SJSA1 (cell line): ENCODE data around the gene HOXD13. TPM values are rescaled to one million over a fixed set of nuclear protein-coding genes. Genes with fewer than 3 reads are reported as not detected.
A peak's percentile ranks its signal among the peaks of the same experiment; 100 is the strongest.

Experiments
- DNase-seq, 2 experiments: peaks; one replicate each; pipeline ENCODE4 v3.0.0-alpha.2; 2015 to 2020; ENCODE audit warnings: low spot score in 2 of 2, low read depth in 1 of 2
- H3K27ac ChIP-seq: fragments of 250-450 bp; sonication (Bioruptor Pico); 2 replicates; pipeline ENCODE4 v1.5.1; 2020; ENCODE audit warnings: mild to moderate bottlenecking, moderate library complexity
- H3K27me3 ChIP-seq: fragments of 250-450 bp; sonication (Bioruptor Pico); replicated peaks from 2 replicates; pipeline ENCODE4 v1.5.1; 2020; ENCODE audit warnings: mild to moderate bottlenecking, moderate library complexity
- H3K36me3 ChIP-seq: fragments of 250-450 bp; sonication (Bioruptor Pico); 2 replicates; pipeline ENCODE4 v1.5.1; 2020; ENCODE audit warnings: mild to moderate bottlenecking
- H3K4me1 ChIP-seq: fragments of 250-450 bp; sonication (Bioruptor Pico); replicated peaks from 2 replicates; pipeline ENCODE4 v1.6.1; 2021; ENCODE audit warnings: mild to moderate bottlenecking
- H3K4me3 ChIP-seq: fragments of 250-450 bp; sonication (Bioruptor Pico); 2 replicates; pipeline ENCODE4 v1.5.1; 2020; ENCODE audit warnings: mild to moderate bottlenecking
- H3K9me3 ChIP-seq: fragments of 250-450 bp; sonication (Bioruptor Pico); replicated peaks from 2 replicates; pipeline ENCODE4 v1.5.1; 2020; ENCODE audit warnings: mild to moderate bottlenecking
- total RNA-seq: library from RNA; depleted of rRNA; stranded (reverse); fragments of >200 nt; shearing (Covaris generic); gene quantifications from 2 replicates; pipeline ENCODE4 v1.2.3, GENCODE V29; 2014

The HOXD13 gene
- total RNA-seq, 1 experiment from 2014 or later, result 0.50 TPM

DNA sequence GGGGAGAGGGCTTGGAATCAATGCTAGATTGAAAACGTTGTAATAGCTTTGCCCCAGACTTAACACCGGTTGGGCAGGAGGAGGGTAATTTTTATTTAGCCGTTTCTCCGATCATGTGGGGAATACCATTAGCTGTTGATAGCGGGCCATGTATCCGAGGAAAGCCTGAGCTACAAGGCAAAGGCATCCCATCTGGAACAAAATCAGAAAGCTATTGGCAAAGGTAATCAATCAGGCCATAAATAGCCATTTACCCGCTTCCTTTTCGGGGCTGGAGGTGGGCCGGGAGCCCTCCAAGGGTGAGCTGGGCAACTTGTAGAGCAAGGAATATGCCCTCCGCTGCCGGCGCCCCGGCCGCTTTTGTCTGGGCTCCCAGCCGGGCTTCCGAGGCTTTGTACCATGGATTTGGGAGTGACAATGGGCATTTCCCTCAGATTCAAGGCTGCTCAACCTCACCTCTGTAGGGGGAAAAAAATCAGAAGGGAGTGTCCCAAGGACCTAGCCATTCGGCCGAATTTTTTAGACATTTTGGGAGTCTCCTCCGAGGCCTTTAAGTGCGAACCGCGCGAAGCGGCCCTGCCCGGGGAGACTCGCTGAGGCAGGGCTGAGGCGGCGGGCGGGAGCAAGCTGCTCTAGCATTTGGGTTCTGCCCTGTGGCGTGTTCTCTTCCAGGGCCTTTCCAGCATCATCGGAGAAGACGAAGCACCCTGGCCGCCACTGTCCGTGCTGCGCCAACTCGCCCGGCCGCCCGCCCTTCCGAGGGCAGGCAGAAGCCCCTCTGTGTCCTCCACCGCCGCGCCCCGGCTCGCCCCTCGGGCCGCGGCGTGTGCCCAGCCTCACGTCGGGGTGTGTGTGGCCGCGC, 28.9 kb downstream of the HOXD13 start:
- Histone ChIP-seq H3K27me3 (peaks cover 34% of the 10 kb centered on the region), H3K4me1 (peaks cover 10% of the 10 kb centered on the region), H3K9me3 (no peaks in the 10 kb centered on the region), H3K36me3 (no peaks in the 10 kb centered on the region), H3K4me3 (peak overlapping the region; percentile 49), H3K27ac (no peak overlapping the region)
- no peak for DNase-seq

DNA sequence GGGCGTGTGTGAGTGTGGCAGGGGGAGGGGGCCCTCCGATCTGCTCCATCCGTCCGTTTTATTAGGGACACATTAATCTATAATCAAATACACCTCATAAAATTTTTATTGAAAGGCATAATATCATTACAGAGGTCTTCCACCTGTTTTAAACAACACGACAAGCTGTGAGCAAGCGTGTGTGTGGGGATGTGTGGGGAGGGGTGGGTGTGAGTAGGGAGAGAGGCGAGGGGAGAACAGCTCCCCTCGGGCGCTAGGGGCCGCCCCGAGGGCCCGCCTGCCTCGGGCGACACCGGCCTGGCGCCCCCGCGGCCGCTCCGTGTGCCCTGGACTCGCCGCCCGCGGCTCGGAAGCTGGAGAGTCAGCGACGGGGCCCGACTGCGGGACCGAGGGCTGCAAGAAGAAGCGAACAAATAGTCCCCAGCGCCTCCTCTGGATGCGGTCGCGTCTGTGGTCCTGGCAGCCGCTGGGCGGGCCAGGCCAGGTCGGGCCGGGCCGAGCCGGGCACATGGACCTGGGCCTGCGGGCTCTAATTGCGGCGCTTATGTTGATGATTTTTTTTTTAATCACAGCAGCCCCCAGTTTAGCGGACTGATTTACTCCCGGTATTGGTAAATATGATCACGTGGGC, 29.6 kb downstream of the HOXD13 start:
- Histone ChIP-seq H3K4me1 (peaks cover 10% of the 10 kb centered on the region), H3K4me3 (peak overlapping the region; percentile 49), H3K36me3 (no peaks in the 10 kb centered on the region), H3K9me3 (no peaks in the 10 kb centered on the region), H3K27me3 (peaks cover 27% of the 10 kb centered on the region), H3K27ac (no peak overlapping the region)
- DNase-seq, result peak in 1 of 2 experiments; percentile 87

DNA sequence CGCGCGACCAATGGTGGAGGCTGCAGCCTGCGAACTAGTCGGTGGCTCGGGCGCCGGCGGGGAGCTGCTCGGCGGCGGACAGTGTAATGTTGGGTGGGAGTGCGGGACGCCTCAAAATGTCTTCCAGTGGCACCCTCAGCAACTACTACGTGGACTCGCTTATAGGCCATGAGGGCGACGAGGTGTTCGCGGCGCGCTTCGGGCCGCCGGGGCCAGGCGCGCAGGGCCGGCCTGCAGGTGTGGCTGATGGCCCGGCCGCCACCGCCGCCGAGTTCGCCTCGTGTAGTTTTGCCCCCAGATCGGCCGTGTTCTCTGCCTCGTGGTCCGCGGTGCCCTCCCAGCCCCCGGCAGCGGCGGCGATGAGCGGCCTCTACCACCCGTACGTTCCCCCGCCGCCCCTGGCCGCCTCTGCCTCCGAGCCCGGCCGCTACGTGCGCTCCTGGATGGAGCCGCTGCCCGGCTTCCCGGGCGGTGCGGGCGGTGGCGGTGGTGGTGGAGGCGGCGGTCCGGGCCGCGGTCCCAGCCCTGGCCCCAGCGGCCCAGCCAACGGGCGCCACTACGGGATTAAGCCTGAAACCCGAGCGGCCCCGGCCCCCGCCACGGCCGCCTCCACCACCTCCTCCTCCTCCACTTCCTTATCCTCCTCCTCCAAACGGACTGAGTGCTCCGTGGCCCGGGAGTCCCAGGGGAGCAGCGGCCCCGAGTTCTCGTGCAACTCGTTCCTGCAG, 30.3 kb downstream of the HOXD13 start, which contains the start of gene HOXD9:
HOXD9 (plus strand) TSS at position 37 of the 728 bp plus-strand sequence; CDS start at position 87, 50 bp downstream.
- H3K36me3 ChIP-seq, result no peaks in the 10 kb centered on the region
- peaks cover 20% of the 10 kb centered on the region for H3K27me3 ChIP-seq
- DNase-seq, result peak in 1 of 2 experiments; percentile 76
- peaks cover 10% of the 10 kb centered on the region for H3K4me1 ChIP-seq
- H3K9me3 ChIP-seq, result no peaks in the 10 kb centered on the region
- H3K4me3 ChIP-seq, result peak within 1 kb of the TSS; percentile 49
- H3K27ac ChIP-seq, result no peak within 1 kb of the TSS

DNA sequence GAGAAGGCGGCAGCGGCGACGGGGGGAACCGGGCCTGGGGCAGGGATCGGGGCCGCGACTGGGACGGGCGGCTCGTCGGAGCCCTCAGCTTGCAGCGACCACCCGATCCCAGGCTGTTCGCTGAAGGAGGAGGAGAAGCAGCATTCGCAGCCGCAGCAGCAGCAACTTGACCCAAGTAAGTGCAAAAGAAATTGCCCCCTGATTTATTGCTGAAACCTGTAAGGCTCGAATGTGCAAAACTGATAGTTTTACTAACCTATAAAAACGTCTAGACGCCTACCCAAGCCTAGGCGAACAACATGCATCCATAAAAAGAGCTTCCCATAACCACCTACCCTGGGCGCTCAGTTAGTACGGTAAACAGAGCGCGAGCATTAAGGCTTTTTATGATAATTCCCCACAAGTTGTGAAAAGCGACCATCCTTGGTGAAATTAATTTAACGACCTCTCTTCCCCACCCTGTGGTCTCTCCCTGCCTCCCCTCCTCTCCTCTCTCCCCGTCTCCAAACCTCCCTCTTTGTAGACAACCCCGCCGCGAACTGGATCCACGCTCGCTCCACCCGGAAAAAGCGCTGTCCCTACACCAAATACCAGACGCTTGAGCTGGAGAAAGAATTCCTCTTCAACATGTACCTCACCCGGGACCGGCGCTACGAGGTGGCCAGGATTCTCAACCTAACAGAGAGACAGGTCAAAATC, 31.0 kb downstream of the HOXD13 start:
- Histone ChIP-seq H3K27me3 (peaks cover 16% of the 10 kb centered on the region; the same call in 1 of the 2 replicates), H3K27ac (no peak overlapping the region), H3K4me1 (peaks cover 10% of the 10 kb centered on the region), H3K36me3 (no peaks in the 10 kb centered on the region), H3K4me3 (peak overlapping the region; percentile 49), H3K9me3 (no peaks in the 10 kb centered on the region)
- no peak for DNase-seq

DNA sequence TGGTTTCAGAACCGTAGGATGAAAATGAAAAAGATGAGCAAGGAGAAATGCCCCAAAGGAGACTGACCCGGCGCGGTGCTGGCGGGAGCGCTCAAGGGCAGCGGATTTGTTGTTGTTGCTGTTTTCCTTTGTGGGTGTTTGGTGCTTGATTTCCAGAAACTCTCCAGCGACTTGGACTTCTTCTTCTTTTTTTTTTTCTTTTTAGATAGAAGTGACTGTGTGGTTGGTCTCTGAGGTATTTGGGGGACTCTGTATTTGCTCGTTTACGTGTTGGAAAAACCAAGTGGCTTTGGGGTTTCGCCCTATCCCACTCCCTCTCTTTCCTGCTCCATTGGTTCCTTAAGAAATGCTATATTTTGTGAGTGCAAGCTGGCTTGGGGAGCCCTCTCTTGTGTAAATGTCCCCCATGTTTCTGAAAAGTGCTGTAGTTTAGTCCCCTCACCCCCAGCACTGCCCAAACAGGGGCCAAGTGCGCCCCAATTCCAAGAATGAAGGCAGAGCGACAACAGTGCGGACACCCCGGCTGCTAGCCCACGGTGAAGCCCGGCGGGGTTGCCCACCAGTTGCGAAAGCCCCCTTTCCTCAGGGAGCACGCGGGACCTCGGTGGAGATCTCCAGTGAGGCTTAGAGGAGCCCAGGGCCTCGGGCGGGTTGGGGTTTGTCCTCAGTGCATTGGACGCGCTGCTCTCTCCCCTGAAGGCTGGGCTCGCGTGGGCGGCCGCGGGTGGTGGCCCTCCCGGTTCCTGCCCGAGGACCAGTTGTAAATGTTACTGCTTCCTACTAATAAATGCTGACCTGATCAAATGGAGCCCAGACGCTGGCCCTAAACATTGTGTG, 31.8 kb downstream of the HOXD13 start:
- H3K36me3 ChIP-seq, result no peaks in the 10 kb centered on the region
- no peaks in the 10 kb centered on the region for H3K9me3 ChIP-seq
- no peak for DNase-seq
- no peak overlapping the region for H3K4me3 ChIP-seq
- peaks cover 18% of the 10 kb centered on the region for H3K4me1 ChIP-seq
- H3K27ac ChIP-seq, result no peak overlapping the region
- H3K27me3 ChIP-seq, result peaks cover 16% of the 10 kb centered on the region; the same call in 1 of the 2 replicates

DNA sequence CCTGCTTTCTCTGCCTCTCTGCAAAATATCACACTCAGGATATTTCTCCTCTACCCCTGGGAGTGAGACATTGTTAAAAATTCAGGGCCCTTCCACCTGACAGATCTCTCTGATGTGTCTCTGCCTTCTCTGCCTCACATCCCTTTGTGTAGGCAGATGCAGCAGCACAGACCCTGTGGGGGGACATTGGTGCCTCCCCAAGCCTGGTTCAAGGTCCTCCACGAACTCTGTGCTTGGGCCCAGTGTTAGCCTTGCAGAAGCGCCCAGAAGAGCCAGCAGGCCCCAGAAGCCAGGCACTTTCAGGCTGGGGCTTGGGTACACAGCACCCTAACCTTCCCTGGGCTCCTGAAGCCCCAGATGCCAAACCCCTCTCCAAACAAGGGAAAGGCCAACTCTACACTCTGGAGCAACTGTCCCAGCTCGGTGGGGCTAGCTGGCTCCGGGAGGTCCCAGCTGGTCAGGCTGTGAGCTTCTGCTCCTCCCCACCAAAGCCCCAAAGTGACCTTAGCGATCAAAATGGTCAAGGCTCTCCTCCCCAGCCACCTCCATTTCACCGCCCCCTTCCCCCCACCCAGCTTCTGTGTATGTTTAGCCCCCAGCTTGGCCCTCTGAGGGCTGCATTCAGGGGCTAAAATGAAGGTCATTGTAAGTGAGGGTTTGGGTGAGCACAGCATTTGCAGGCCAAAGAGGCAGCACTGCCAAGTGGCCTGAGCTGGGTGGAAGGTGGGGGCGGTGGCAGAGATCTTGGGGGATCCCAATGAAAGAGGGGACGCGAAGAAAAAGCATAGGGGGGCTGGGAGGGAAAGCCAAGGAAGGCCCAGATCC, 32.6 kb downstream of the HOXD13 start:
- Histone ChIP-seq H3K27me3 (peaks cover 13% of the 10 kb centered on the region; the same call in 1 of the 2 replicates), H3K9me3 (no peaks in the 10 kb centered on the region), H3K36me3 (peaks cover under 1% of the 10 kb centered on the region), H3K27ac (no peak overlapping the region), H3K4me1 (peaks cover 19% of the 10 kb centered on the region), H3K4me3 (no peak overlapping the region)
- no peak for DNase-seq

DNA sequence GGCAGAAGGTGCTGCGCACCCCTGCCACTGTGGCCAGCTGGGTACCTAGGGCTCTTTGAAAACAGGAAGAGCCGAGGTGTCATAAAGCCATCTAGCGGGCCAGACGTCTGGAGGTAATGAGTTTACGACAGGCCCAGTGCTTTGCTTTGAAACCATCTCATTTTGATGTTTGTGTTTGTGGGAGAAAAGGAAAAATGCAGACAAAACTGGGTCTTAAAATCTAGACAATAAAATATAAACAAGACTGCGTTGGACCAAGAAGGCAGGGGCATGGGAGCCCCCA, 33.2 kb downstream of the HOXD13 start:
- no peak overlapping the region for H3K27ac ChIP-seq
- peaks cover 4% of the 10 kb centered on the region for H3K36me3 ChIP-seq
- no peaks in the 10 kb centered on the region for H3K9me3 ChIP-seq
- peaks cover 19% of the 10 kb centered on the region for H3K4me1 ChIP-seq
- H3K4me3 ChIP-seq, result no peak overlapping the region
- DNase-seq, result no peak
- peaks cover 10% of the 10 kb centered on the region; the same call in 1 of the 2 replicates for H3K27me3 ChIP-seq

DNA sequence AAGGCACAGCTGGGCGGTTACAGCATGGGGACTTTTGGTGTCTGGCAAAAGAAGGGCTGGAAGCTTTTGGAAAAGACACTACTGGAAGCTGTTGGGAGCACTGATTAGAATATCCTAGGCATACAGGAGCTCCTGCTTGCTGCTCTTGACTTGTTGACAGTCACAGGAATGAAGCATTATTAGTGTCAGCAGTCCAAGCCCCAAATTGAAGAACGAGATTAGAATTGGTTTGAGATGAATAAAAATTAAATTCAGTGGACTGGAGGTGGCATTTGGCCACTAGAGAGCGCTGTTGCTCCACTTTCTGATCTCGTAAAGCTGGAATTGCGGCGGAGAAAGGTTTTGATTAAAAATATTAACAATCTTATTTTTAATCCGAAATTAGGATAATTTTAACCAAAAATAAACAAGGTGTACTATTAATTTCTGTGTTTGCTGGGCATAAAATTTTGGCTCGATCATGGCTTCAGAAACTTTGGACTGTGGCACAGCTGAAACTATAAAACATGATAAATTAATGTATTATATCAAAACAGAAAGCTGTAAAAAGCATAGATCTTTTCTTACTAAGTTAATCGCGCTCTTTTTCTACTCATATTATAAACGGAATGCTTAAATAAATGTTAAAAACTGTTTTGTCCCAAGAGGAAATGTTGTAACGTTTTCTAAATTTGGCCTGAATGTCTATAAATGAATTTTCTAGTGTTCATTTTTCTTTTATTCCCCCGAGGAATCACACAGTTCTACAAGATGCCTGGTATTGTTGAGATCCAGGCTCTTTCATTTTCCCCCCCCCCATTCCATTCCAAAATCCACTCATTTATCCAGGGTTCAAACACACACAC, 34.6 kb downstream of the HOXD13 start:
- H3K27ac ChIP-seq, result no peak overlapping the region
- H3K27me3 ChIP-seq, result 0 out of 2 replicates have a peak, but pooled peaks cover 4% of the 10 kb centered on the region
- H3K36me3 ChIP-seq, result peaks cover 5% of the 10 kb centered on the region
- H3K4me1 ChIP-seq, result peaks cover 17% of the 10 kb centered on the region
- peak in 1 of 2 experiments; percentile 52 for DNase-seq
- no peaks in the 10 kb centered on the region for H3K9me3 ChIP-seq
- H3K4me3 ChIP-seq, result no peak overlapping the region

DNA sequence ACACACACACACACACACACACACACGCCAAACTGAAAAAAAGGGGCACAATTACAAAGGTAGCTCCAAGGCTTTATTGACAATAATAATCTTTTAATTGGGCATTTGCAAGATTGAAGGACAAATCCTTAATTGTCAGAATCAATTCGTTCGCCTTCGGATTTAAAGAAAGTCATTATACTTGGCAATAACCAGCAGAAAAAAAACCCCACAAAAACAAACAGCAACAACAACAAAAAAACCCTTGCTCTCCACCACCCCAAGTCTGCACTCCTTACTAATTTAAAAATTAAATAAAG, 35.2 kb downstream of the HOXD13 start:
- DNase-seq, result no peak
- Histone ChIP-seq H3K27ac (no peak overlapping the region), H3K9me3 (no peaks in the 10 kb centered on the region), H3K4me1 (peaks cover 17% of the 10 kb centered on the region), H3K4me3 (no peak overlapping the region), H3K36me3 (peaks cover 8% of the 10 kb centered on the region), H3K27me3 (0 out of 2 replicates have a peak, but pooled peaks cover 4% of the 10 kb centered on the region)

DNA sequence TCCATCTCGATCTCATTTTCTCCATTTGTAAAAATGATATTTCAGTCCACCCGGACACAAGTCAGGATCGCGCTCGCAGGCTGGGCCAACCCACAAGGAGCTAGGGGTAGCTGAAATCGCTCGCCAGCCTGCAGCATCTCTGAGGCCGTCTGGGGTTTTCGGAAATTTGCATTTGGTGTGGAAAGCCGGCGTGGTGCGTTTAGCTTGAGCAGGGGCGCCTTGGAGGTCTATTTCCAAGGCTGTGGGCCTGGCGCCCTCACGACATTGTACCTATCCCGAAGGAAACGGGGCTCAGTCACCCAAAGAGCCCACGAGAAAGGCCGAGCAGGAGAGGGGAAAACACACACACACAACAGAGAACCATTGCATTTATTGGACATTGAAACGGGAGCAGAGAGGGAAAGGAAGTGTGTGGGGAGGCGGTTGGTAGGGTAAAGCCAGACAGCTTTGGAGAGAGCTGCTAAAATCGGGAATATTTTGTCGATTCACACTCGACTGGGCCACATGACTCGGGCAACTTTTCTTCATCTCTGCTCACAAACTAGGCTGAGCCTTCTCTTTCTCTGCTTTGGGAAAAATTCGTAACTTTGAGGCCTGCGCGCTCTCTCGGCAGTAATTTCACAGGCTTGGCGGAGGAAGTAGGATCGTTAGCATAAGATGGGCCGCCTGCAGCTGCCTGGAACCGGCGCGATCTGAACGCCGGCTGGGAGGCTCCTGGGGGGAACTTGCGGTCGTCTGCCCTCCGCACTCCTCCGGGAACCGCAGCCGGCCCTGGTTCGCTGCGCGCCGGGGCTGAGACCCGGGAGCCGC, 35.9 kb downstream of the HOXD13 start:
- Histone ChIP-seq H3K9me3 (no peaks in the 10 kb centered on the region), H3K27me3 (0 out of 2 replicates have a peak, but pooled peaks cover 1% of the 10 kb centered on the region), H3K4me3 (peak overlapping the region; percentile 90; the same call in 1 of the 2 replicates), H3K4me1 (peaks cover 12% of the 10 kb centered on the region), H3K36me3 (peaks cover 8% of the 10 kb centered on the region), H3K27ac (no peak overlapping the region)
- DNase-seq, result no peak
